Measurements from ENCODE around the gene ASTN1. TPM values are rescaled to one million over a fixed set of nuclear protein-coding genes. Genes with fewer than 3 reads are reported as not detected.

ASTN1 gene
- total RNA-seq, 4 donors from 2014 or later, result 0.11 to 0.33 (median 0.19) TPM

GRCh38 chr1:176879784-176880620, 284.5 kb downstream of the ASTN1 start:
- intact Hi-C loops (cut with DNase I), result no loop called here
- no peak for TF ChIP-seq POLR2A (IDR thresholded peaks at IDR 0.05)
- no peak for TF ChIP-seq CTCF (IDR thresholded peaks at IDR 0.05)

GRCh38 chr1:176878750-176879536, 285.6 kb downstream of the ASTN1 start:
- H3K36me3 ChIP-seq, result no peaks in the 10 kb centered on the region
- no peak overlapping the region for H3K4me3 ChIP-seq (replicated peaks in 1 of 3)
- WGBS, 2 donors, result 84% methylated on average over 11 to 12 of the region's 12 CpGs
- DNase-seq, result no peak
- no peak overlapping the region for H3K27ac ChIP-seq
- TF ChIP-seq CTCF (IDR thresholded peaks at IDR 0.05) (no peak), POLR2A (IDR thresholded peaks at IDR 0.05) (no peak)
- H3K27me3 ChIP-seq, result no peaks in the 10 kb centered on the region
- no peaks in the 10 kb centered on the region for H3K4me1 ChIP-seq
- no peaks in the 10 kb centered on the region for H3K9me3 ChIP-seq
- intact Hi-C loops (cut with DNase I), result no loop called here

More at GRCh38 chr1:176879784-176880620, 284.5 kb downstream of the ASTN1 start:
- Histone ChIP-seq H3K4me3 (replicated peaks in 1 of 3) (no peak overlapping the region), H3K27ac (no peak overlapping the region), H3K27me3 (no peaks in the 10 kb centered on the region), H3K9me3 (no peaks in the 10 kb centered on the region), H3K36me3 (no peaks in the 10 kb centered on the region), H3K4me1 (no peaks in the 10 kb centered on the region)
- no peak for DNase-seq
- WGBS, 2 donors, result 92 to 97% methylated on average over 13 of the region's 13 CpGs

GRCh38 chr1:176877557-176877956, 287.0 kb downstream of the ASTN1 start:
- Histone ChIP-seq H3K36me3 (no peaks in the 10 kb centered on the region), H3K27me3 (no peaks in the 10 kb centered on the region), H3K4me1 (no peaks in the 10 kb centered on the region), H3K9me3 (no peaks in the 10 kb centered on the region), H3K27ac (no peak overlapping the region), H3K4me3 (replicated peaks in 1 of 3) (no peak overlapping the region)
- 77 to 90% methylated on average over 3 of the region's 3 CpGs for WGBS, 2 donors
- TF ChIP-seq POLR2A (IDR thresholded peaks at IDR 0.05) (no peak), CTCF (IDR thresholded peaks at IDR 0.05) (no peak)
- DNase-seq, result no peak
- intact Hi-C loops (cut with DNase I), result no loop called here

GRCh38 chr1:176876966-176877515, 287.5 kb downstream of the ASTN1 start:
- H3K27ac ChIP-seq, result no peak overlapping the region
- no peak overlapping the region for H3K4me3 ChIP-seq (replicated peaks in 1 of 3)
- H3K9me3 ChIP-seq, result no peaks in the 10 kb centered on the region
- H3K36me3 ChIP-seq, result no peaks in the 10 kb centered on the region
- no peaks in the 10 kb centered on the region for H3K27me3 ChIP-seq
- DNase-seq, result no peak
- WGBS, 2 donors, result 84 to 90% methylated on average over 4 of the region's 4 CpGs
- H3K4me1 ChIP-seq, result no peaks in the 10 kb centered on the region
- intact Hi-C loops (cut with DNase I), result no loop called here
- TF ChIP-seq POLR2A (IDR thresholded peaks at IDR 0.05) (no peak), CTCF (IDR thresholded peaks at IDR 0.05) (no peak)
